AG09319 (cell line): ENCODE results near the gene DNAJC11.

Source experiments
- DNase-seq: peaks from one replicate; pipeline ENCODE4 v3.0.0-alpha.2; 2010; ENCODE audit warnings: low read depth; ENCODE audit errors: extremely low read depth
- TF ChIP-seq, protein P1 (sequence below): IDR thresholded peaks from 2 replicates; pipeline ENCODE4 v1.5.1; 2011; ENCODE audit warnings: low read depth, mild to moderate bottlenecking, inconsistent platforms, low read length, moderate library complexity

The DNAJC11 gene

DNA sequence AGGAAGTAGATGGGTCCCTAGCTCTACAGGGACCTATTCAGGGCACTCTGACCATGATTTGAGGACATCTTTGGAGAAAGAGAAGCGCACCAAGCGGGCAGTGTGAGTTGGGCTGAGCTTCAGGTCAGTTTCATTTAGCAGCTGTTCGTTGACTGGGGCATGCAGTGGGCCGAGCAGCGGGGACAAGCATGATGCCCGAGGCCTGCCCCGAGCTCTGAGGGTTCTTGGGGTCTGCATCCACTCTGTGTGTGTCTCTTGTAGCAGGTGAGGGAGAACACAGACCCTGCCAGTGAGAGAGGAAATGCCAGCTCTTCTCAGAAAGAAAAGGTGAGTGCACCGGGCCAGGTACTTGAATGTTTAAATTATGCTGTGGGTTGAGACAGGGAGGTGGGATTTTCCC lies 71.6 kb downstream of the DNAJC11 start:
- no peak for DNase-seq
- TF ChIP-seq, protein P1, sequence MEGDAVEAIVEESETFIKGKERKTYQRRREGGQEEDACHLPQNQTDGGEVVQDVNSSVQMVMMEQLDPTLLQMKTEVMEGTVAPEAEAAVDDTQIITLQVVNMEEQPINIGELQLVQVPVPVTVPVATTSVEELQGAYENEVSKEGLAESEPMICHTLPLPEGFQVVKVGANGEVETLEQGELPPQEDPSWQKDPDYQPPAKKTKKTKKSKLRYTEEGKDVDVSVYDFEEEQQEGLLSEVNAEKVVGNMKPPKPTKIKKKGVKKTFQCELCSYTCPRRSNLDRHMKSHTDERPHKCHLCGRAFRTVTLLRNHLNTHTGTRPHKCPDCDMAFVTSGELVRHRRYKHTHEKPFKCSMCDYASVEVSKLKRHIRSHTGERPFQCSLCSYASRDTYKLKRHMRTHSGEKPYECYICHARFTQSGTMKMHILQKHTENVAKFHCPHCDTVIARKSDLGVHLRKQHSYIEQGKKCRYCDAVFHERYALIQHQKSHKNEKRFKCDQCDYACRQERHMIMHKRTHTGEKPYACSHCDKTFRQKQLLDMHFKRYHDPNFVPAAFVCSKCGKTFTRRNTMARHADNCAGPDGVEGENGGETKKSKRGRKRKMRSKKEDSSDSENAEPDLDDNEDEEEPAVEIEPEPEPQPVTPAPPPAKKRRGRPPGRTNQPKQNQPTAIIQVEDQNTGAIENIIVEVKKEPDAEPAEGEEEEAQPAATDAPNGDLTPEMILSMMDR, result no peak

DNA sequence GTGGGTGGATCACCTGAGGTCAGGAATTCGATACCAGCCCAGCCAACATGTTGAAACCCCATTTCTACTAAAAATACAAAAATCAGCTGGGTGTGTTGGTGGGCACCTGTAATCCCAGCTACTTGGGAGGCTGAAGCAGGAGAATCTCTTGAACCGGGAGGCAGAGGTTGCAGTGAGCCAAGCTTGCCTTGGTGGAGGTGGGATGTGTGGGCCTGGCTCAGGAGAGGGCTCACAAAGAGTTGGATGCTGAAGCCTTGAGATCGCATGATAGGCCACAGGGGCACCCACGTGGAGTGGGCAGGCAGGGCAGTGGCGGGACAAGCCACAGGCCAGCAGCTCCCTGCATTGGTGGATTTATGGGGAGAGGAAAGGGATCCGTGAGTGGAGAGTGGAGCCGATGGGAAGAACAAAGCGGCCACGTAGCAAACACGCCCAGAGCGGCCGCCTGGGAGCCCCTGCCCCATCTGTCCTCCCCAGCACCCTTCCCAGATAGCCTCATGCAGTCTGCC lies 72.6 kb downstream of the DNAJC11 start:
- TF ChIP-seq, protein P1, result no peak
- DNase-seq, result no peak

DNA sequence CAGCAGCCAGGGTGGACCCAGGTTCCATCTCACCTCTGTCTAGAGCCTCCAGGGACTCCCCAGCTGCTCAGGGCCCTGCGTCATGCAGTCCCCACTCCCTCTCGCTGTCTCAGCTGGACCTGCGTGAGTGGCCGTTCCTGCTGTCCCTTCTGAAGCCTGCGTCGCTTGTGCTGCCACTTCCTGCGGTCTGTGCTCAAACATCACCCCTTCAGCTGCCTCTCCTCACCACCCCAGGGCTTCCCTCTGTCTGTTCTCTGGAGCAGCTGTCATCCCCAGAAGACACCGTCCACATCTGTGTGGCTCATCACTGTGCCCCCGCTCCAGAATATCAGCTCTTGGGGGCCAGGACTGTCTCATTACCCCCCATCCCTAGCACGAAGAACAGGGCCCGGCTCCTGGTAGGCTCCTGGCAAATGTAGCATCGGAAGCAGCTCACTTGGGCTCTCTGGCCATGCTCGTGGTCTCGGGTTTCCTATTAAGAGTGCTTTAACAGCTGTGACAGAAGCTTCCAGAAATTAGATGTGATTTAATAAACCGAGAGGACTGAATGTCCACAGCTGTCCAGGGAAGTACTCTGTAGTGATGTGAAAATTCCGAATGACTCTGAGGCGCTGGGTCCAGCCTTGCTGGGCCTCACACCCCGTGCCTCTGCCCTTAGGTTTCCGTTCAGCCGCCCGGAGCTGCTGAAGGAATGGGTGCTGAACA lies 73.6 kb downstream of the DNAJC11 start:
- TF ChIP-seq, protein P1, result no peak
- DNase-seq, result no peak

DNA sequence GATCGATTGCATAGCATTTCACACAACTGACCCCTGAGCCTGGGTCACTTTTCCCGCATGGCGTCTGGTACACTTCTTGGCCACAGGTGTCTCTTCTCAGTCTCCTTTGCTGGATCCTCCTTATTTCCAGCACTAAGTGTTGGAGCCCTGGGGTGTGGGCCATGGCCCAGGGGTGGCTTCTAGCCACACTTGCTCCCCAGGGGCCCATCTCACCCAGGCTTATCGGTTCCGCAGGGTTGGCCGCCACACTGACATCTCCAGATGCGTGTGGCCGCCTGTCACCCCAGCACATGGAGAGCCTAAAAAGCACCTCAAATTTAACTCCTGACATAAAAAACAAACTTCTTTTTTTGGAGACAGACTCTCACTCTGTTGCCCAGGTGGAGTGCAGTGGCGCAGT lies 74.6 kb downstream of the DNAJC11 start:
- TF ChIP-seq, protein P1, result no peak
- no peak for DNase-seq

DNA sequence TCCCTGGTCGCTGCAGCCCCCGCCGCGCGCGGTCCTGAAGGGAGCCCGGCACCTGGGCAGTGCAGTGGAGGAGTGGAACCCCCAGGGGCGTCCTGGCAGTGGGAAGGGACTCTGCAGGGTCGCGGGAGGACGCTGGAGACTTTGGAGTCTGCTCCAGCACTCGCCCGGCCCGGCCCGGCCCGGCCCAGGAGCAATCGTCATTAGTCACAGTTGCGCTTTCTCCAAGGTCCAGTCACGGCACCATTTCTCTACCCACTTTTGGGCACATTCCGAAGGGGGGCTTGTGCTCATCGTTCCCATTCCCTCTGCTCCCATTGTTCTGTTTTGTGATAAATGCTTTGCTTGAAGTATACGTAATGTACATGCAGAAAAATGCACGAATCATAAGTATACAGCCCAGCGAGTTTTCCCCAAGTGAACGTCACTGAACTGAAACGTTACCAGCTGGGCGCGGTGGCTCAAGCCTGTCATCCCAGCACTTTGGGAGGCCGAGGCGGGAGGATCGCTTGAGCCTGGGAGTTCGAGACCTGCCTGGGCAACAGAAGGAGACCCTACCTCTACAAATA lies 75.9 kb downstream of the DNAJC11 start:
- TF ChIP-seq, protein P1, result no peak
- no peak for DNase-seq

DNA sequence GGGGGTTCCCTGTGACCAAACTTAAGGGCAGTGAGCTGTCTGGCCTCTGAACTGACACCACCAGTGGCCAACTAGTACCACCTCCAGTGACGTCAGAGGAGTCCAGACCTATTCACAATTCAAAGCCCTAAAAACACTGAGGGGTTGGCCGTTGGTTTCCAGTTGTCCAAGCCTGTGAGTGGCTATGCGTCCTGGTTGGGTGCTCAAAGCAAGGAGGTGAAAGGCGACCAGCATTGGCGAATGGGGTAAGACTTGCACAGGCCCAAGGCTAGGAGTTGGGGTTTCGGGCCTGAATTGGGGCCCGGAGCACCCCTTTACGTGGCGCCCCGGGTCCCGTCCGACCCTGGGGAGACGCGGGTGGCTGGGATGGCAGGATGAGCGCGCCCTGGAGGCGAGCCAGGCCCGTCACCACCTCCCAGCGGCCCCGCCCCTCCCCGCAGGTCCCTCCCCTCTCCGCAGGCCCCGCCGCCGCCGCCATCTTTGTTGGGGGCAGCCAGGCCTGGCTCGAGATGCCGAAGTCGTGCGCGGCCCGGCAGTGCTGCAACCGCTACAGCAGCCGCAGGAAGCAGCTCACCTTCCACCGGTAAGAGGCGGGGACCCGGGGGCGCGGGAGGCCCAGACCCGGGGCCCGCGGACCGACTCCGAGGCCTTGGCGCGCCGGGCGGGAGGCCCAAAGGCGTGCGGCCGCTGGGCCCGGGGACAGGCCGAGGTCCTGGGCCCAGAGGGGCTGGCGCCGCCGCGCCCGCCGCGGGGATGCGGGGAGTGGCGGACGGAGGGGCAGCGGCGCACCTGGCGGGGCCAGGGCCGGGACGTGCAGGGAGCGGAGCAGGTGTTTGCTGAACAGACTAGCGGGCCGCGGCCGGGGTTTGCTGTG lies 76.7 kb downstream of the DNAJC11 start, which contains the start of gene THAP3:
TSS of gene THAP3 (plus strand) at position 159 of the 874 bp plus-strand sequence. CDS start at position 510, 351 bp downstream.
- no peak for DNase-seq
- TF ChIP-seq, protein P1, result no peak
